Umbilical cord (tissue), 2 donors: ENCODE results near the gene ABCA6. TPM values are rescaled to one million over a fixed set of nuclear protein-coding genes. Genes with fewer than 3 reads are reported as not detected.
"Not testable (repeated sequence)": the region's sequence is repeated elsewhere in the genome, so short reads cannot be mapped to it uniquely, and the experiment has no call there.

Experiments used
- DNase-seq: peaks from one replicate; pipeline ENCODE4 v3.0.0-alpha.2; 2015; ENCODE audit warnings: low spot score
- total RNA-seq: library from RNA; depleted of rRNA; stranded (reverse); fragments of >200 nt; gene quantifications from one replicate; pipeline ENCODE4 v1.2.3, GENCODE V29; 2014; ENCODE audit warnings: low replicate concordance; ENCODE audit not compliant: insufficient read depth

The ABCA6 gene
- total RNA-seq, 1 donor from 2014 or later = 17.1 TPM

- DNase-seq = not testable (repeated sequence)
Observed at GRCh38 chr17:69073392-69073791, 68.3 kb downstream of the ABCA6 start.

- not testable (repeated sequence) for DNase-seq
Observed at GRCh38 chr17:69072803-69073256, 68.9 kb downstream of the ABCA6 start.

GRCh38 chr17:69071233-69071586, 70.5 kb downstream of the ABCA6 start:
- DNase-seq = not testable (repeated sequence)

GRCh38 chr17:69070378-69071232, 71.1 kb downstream of the ABCA6 start:
- DNase-seq = not testable (repeated sequence)

GRCh38 chr17:69069226-69069750, 72.4 kb downstream of the ABCA6 start:
- no peak for DNase-seq

- no peak for DNase-seq
Observed at GRCh38 chr17:69067274-69068047, 74.2 kb downstream of the ABCA6 start.

- no peak for DNase-seq
Observed at GRCh38 chr17:69066482-69066881, 75.2 kb downstream of the ABCA6 start.

GRCh38 chr17:69065113-69065512, 76.6 kb downstream of the ABCA6 start:
- DNase-seq = no peak

GRCh38 chr17:69064476-69064875, 77.2 kb downstream of the ABCA6 start:
- no peak for DNase-seq

- DNase-seq = no peak
Observed at GRCh38 chr17:69064001-69064400, 77.7 kb downstream of the ABCA6 start.

- DNase-seq = no peak
Observed at GRCh38 chr17:69062860-69063581, 78.7 kb downstream of the ABCA6 start.

GRCh38 chr17:69061721-69062556, 79.8 kb downstream of the ABCA6 start:
- DNase-seq = no peak

- DNase-seq = peak; percentile 22
Observed at GRCh38 chr17:69060822-69061221, 80.9 kb downstream of the ABCA6 start, which contains the start of gene ABCA9. Gene ABCA9, minus strand, starts transcription at chr17:69060927. Its CDS starts 9,801 bp downstream, at chr17:69051126.

- DNase-seq = no peak
Observed at GRCh38 chr17:69059458-69060175, 82.1 kb downstream of the ABCA6 start.

- no peak for DNase-seq
Observed at GRCh38 chr17:69058165-69058564, 83.5 kb downstream of the ABCA6 start.

- no peak for DNase-seq
Observed at GRCh38 chr17:69057280-69057679, 84.4 kb downstream of the ABCA6 start.

GRCh38 chr17:69056179-69056823, 85.4 kb downstream of the ABCA6 start:
- DNase-seq = no peak

GRCh38 chr17:69055334-69055733, 86.4 kb downstream of the ABCA6 start:
- no peak for DNase-seq

- DNase-seq = peak; percentile 58
Observed at GRCh38 chr17:69050999-69051775, 90.5 kb downstream of the ABCA6 start.
